ENCODE data around the gene MRFAP1L1.
"Not testable (repeated sequence)": the region's sequence is repeated elsewhere in the genome, so short reads cannot be mapped to it uniquely, and the experiment has no call there.

The MRFAP1L1 gene

DNA sequence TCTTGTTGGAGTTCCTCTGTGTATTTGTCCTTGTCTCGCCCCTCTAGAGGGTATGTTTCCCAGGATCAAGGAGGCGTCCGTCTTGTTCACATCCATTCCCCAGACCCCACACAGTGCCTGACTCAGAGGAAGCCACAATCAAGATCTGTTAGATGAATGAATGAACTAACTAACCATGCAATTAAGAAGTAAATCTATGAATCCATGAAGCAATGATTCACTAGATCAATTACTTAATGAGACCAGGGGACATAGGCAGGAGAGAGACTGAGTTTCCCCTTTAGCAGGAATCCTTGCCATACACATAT lies 18.2 kb upstream of the MRFAP1L1 start:
- no peak overlapping the region for H3K4me3 ChIP-seq (ENCODE audit: low read depth, low read length)
- no peak for DNase-seq (ENCODE audit: low read depth)
- TF ChIP-seq, protein P1, sequence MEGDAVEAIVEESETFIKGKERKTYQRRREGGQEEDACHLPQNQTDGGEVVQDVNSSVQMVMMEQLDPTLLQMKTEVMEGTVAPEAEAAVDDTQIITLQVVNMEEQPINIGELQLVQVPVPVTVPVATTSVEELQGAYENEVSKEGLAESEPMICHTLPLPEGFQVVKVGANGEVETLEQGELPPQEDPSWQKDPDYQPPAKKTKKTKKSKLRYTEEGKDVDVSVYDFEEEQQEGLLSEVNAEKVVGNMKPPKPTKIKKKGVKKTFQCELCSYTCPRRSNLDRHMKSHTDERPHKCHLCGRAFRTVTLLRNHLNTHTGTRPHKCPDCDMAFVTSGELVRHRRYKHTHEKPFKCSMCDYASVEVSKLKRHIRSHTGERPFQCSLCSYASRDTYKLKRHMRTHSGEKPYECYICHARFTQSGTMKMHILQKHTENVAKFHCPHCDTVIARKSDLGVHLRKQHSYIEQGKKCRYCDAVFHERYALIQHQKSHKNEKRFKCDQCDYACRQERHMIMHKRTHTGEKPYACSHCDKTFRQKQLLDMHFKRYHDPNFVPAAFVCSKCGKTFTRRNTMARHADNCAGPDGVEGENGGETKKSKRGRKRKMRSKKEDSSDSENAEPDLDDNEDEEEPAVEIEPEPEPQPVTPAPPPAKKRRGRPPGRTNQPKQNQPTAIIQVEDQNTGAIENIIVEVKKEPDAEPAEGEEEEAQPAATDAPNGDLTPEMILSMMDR (IDR thresholded peaks at IDR 0.05; ENCODE audit: control insufficient read depth, extremely low read depth, insufficient read depth) = no peak

DNA sequence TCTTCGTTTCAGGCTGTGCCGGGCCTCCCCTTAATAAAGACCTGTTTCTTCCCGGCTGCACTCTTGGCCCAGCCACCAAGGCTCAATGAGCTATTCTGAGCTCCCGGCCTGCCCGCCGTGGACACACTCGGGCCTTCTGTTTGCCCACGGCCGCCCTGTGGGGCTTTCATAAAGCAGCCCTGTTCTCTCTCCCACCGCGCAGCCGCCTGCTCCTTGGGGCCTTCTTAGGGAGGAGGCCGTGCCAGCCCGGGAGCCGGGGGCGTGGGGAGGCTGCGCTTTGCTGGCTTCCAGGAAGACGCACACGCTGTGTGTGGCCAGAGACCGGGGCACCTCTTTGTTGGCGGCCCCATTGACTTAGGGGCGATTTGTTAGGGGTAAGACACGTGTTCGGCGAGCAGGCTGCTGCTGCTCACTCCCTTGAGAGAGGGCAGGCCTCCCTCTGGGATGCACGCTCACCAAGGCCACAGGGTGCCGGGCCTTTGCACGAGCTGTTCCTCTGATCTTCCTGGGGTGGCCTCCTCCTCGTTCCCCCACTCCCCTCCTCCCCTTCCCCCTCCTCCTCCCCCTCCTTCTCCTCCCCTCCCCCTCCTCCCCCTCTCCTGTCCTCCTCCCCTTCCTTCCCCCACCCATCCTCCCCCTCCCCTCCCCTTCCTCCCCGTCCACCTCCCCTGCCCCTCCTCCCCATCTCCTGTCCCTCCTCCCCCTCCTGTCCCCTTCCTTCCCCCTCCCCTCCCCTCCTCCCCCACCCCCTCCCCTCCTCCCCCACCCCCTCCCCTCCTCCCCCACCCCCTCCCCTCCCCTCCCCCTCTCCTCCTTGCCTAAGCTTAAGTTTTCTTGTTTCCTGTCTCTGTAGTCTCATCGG lies 17.6 kb upstream of the MRFAP1L1 start:
- H3K4me3 ChIP-seq (ENCODE audit: low read depth, low read length) = no peak overlapping the region
- TF ChIP-seq, protein P1 (IDR thresholded peaks at IDR 0.05; ENCODE audit: control insufficient read depth, extremely low read depth, insufficient read depth) = no peak
- no peak for DNase-seq (ENCODE audit: low read depth)

DNA sequence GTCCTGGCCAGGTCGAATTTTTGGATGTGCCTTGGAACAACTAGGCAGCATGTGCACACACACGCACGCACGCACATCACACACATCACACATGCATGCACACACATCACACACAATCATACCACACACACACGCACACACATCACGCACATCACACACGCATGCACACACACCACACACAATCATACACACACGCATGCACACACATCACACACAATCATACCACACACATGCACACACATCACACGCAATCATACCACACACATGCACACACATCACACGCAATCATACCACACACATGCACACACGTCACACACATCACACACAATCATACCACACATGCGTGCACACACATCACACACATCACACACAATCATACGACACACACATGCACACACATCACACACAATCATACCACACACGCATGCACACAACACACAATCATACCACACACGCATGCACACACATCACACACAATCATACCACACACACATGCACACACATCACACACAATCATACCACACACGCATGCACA lies 15.8 kb upstream of the MRFAP1L1 start:
- not testable (repeated sequence) for H3K4me3 ChIP-seq (ENCODE audit: low read depth, low read length); DNase-seq (ENCODE audit: low read depth)

DNA sequence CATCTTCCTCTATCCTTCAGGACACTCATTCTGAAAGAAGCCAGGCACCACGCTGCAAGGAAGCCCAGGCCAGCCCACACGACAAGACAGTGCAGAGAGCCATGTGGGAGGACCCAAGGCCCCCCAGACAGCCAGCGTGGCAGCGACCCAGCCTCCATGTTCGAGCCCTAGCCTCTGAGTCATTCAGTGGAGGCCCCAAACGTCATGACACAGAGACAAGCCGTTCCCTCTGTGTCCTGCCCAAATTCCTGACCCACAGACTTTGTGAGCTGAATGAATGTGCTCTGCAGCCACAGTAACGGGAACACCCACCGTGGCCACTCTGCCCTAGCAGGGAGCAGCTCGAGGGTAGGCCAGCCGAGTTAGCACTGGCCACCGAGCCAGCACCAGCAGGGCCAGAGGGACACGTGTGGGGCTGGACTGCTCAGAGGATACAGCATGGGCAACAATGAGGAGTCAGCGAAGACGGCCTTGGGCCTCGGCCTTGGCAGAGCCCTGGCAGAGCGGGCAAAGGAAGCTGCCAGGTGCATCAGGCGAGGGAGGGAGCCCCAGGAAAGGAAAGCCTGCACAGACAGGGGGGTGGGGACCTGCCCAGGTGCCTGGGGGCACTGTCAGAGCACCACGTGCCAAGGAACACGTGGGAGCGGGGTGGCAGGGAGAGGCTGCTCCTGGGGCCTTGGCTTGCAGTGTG lies 14.9 kb upstream of the MRFAP1L1 start:
- no peak overlapping the region for H3K4me3 ChIP-seq (ENCODE audit: low read depth, low read length)
- TF ChIP-seq, protein P1 (IDR thresholded peaks at IDR 0.05; ENCODE audit: control insufficient read depth, extremely low read depth, insufficient read depth) = no peak
- no peak for DNase-seq (ENCODE audit: low read depth)

DNA sequence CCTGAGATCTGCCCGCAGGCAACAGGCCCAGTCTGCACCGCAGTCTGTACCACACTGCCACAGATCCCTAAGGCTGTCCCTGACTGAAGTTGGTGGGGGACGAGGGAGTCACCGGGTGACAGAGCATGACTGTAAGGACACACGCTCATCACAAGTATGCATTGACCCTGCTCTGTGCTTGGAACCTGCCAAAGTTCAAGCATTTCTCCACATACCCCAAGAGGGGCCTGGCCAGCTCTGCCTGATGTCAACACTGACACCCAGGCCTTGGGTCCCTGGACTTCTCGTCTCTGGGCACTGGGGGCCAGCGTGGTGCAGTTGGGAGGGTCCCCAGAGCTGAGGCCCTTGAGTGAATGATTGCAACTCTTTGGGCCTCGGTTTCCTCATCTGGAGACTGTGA lies 14.2 kb upstream of the MRFAP1L1 start:
- TF ChIP-seq, protein P1 (IDR thresholded peaks at IDR 0.05; ENCODE audit: control insufficient read depth, extremely low read depth, insufficient read depth) = no peak

DNA sequence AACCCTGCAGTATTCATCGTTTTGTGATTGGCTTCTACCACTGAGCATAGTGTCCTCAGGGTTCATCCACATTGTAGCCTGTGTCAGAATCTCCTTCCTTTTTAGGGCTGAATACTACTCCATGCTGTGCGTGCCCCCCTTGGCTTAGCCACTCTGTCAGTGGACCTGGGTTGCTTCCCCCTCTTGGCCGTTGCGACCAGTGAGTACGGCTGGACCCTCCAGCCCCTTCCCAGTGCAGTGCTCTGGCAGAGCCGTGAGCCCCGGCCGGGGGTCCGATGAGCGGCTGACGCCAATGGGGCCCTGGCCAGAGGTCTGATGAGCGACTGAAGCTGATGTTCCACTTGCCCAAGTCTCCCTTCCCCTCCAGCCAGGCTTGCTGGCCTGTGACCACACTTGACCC lies 13.2 kb upstream of the MRFAP1L1 start:
- TF ChIP-seq, protein P1 (IDR thresholded peaks at IDR 0.05; ENCODE audit: control insufficient read depth, extremely low read depth, insufficient read depth) = no peak
- H3K4me3 ChIP-seq (ENCODE audit: low read depth, low read length) = no peak overlapping the region
- no peak for DNase-seq (ENCODE audit: low read depth)

More for the DNA sequence above, 14.2 kb upstream of the MRFAP1L1 start:
- no peak for DNase-seq (ENCODE audit: low read depth)
- no peak overlapping the region for H3K4me3 ChIP-seq (ENCODE audit: low read depth, low read length)

DNA sequence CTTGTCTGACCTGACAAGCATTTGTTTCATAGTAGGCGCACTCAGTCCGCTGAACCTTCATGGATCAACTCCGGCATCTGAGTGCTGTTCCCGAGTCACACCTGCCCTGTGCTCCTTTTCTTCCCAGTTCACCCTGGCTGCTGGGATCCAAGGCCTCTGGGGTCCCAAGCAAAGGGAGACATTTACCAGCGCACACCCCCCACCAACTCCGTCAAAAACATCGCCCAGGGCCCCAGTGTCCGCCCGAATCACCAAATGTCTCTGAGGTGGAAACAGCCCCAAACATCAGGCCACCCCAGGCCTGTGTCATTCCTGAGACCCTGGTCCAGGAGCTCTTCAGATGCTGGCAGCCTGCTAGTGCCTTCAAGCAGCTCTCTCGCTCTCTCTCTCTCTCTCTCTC lies 11.5 kb upstream of the MRFAP1L1 start:
- TF ChIP-seq, protein P1 (IDR thresholded peaks at IDR 0.05; ENCODE audit: control insufficient read depth, extremely low read depth, insufficient read depth) = no peak
- DNase-seq (ENCODE audit: low read depth) = no peak
- no peak overlapping the region for H3K4me3 ChIP-seq (ENCODE audit: low read depth, low read length)

All from LNCaP clone FGC (cell line).